GM12892 (cell line): ENCODE data around the gene ZNF488.

Experiments
- DNase-seq: peaks from one replicate; pipeline ENCODE4 v3.0.0; 2011; ENCODE audit not compliant: insufficient read length
- FAIRE-seq: peaks from 2 replicates; lab custom pipeline; 2011; peaks lifted over from hg19 to GRCh38; lab: Jason Lieb, UNC
- POLR2A ChIP-seq: IDR thresholded peaks from 2 replicates; pipeline ENCODE4 v1.6.1; 2011; ENCODE audit warnings: low read depth, low read length, control low read depth
- POLR2AphosphoS5 ChIP-seq: IDR thresholded peaks from 2 replicates; pipeline ENCODE4 v1.6.1; 2011; ENCODE audit warnings: low read depth, low read length, control low read depth
- TAF1 ChIP-seq: IDR thresholded peaks from 2 replicates; pipeline ENCODE4 v1.6.1; 2011; ENCODE audit warnings: low read depth, mild to moderate bottlenecking, control low read depth, low read length, borderline replicate concordance

The ZNF488 gene

GRCh38 chr10:47378606-47379444 lies 5.3 kb downstream of the ZNF488 start:
- no peak for TF ChIP-seq POLR2A
- TF ChIP-seq TAF1: no peak
- no peak for TF ChIP-seq POLR2AphosphoS5
- no peak for DNase-seq
- FAIRE-seq: no peak

GRCh38 chr10:47378183-47378510 lies 5.9 kb downstream of the ZNF488 start:
- FAIRE-seq: no peak
- TF ChIP-seq TAF1 (no peak), POLR2A (no peak), POLR2AphosphoS5 (no peak)

GRCh38 chr10:47376522-47377220 lies 7.4 kb downstream of the ZNF488 start:
- DNase-seq: no peak
- no peak for TF ChIP-seq POLR2AphosphoS5
- no peak for TF ChIP-seq POLR2A
- no peak for TF ChIP-seq TAF1
- FAIRE-seq: no peak

More at GRCh38 chr10:47378183-47378510, 5.9 kb downstream of the ZNF488 start:
- DNase-seq: no peak

- no peak for DNase-seq
Observed at GRCh38 chr10:47374611-47375536, 9.2 kb downstream of the ZNF488 start.

GRCh38 chr10:47372726-47373125 lies 11.4 kb downstream of the ZNF488 start:
- DNase-seq (no peak), FAIRE-seq (no peak)
- TF ChIP-seq TAF1: no peak
- TF ChIP-seq POLR2AphosphoS5: no peak
- no peak for TF ChIP-seq POLR2A

More at GRCh38 chr10:47374611-47375536, 9.2 kb downstream of the ZNF488 start:
- no peak for FAIRE-seq
- TF ChIP-seq POLR2AphosphoS5: no peak
- TF ChIP-seq TAF1: no peak
- no peak for TF ChIP-seq POLR2A

GRCh38 chr10:47371629-47372485 lies 12.2 kb downstream of the ZNF488 start:
- FAIRE-seq (no peak), DNase-seq (no peak)
- TF ChIP-seq POLR2AphosphoS5: no peak
- no peak for TF ChIP-seq POLR2A
- no peak for TF ChIP-seq TAF1

- FAIRE-seq (no peak), DNase-seq (no peak)
- no peak for TF ChIP-seq POLR2AphosphoS5
- no peak for TF ChIP-seq POLR2A
- TF ChIP-seq TAF1: no peak
Observed at GRCh38 chr10:47370878-47371277, 13.2 kb downstream of the ZNF488 start.

- FAIRE-seq (no peak), DNase-seq (no peak)
- no peak for TF ChIP-seq TAF1
- TF ChIP-seq POLR2AphosphoS5: no peak
- TF ChIP-seq POLR2A: no peak
Observed at GRCh38 chr10:47370015-47370767, 13.9 kb downstream of the ZNF488 start.

- no peak for DNase-seq
- TF ChIP-seq POLR2AphosphoS5 (no peak), TAF1 (no peak), POLR2A (no peak)
- FAIRE-seq: no peak
Observed at GRCh38 chr10:47369251-47369894, 14.7 kb downstream of the ZNF488 start.
